MM.1S (cell line): ENCODE measurements around the gene CCDC18.

ENCODE experiments used
- DNase-seq: peaks from one replicate; pipeline ENCODE4 v3.0.0-alpha.2; 2015
- H2AFZ ChIP-seq: fragments of 300-600 bp; sonication (generic); 2 replicates; pipeline ENCODE4 v1.6.0; 2016; ENCODE audit warnings: antibody characterized with exemption, low read length
- H3F3A ChIP-seq: fragments of 300-600 bp; sonication (generic); 2 replicates; pipeline ENCODE4 v1.6.1; 2016; ENCODE audit warnings: mild to moderate bottlenecking, antibody characterized with exemption, low read length, moderate library complexity, mixed read lengths; ENCODE audit not compliant: insufficient read depth
- H3K27ac ChIP-seq: fragments of 300-600 bp; sonication (generic); 2 replicates; pipeline ENCODE4 v1.5.1; 2016; ENCODE audit warnings: mild to moderate bottlenecking, low read length
- H3K27me3 ChIP-seq: fragments of 300-600 bp; sonication (generic); replicated peaks from 2 replicates; pipeline ENCODE4 v1.6.0; 2016; ENCODE audit warnings: low read length; ENCODE audit not compliant: insufficient read depth
- H3K36me3 ChIP-seq: fragments of 300-600 bp; sonication (generic); replicated peaks from 2 replicates; pipeline ENCODE4 v1.6.1; 2016; ENCODE audit warnings: mild to moderate bottlenecking, low read length, mixed read lengths; ENCODE audit not compliant: insufficient read depth
- H3K4me1 ChIP-seq: fragments of 300-600 bp; sonication (generic); 2 replicates; pipeline ENCODE4 v1.6.1; 2016; ENCODE audit warnings: low read length, mixed read lengths
- H3K4me2 ChIP-seq: fragments of 300-600 bp; sonication (generic); 2 replicates; pipeline ENCODE4 v1.6.0; 2016; ENCODE audit warnings: low read depth, low read length
- H3K4me3 ChIP-seq: fragments of 300-600 bp; sonication (generic); 2 replicates; pipeline ENCODE4 v1.5.1; 2016; ENCODE audit warnings: low read length, mixed read lengths
- H3K79me2 ChIP-seq: fragments of 300-600 bp; sonication (generic); 2 replicates; pipeline ENCODE4 v1.6.1; 2016; ENCODE audit warnings: mixed run types, low read length, mixed read lengths
- H3K9ac ChIP-seq: fragments of 300-600 bp; sonication (generic); 2 replicates; pipeline ENCODE4 v1.6.1; 2016; ENCODE audit warnings: low read length, mixed read lengths
- H3K9me2 ChIP-seq: fragments of 300-600 bp; sonication (generic); replicated peaks from 2 replicates; pipeline ENCODE4 v1.6.1; 2016; ENCODE audit warnings: mild to moderate bottlenecking, low read length, mixed read lengths; ENCODE audit not compliant: insufficient read depth
- H3K9me3 ChIP-seq: fragments of 300-600 bp; sonication (generic); replicated peaks from 2 replicates; pipeline ENCODE4 v1.6.1; 2016; ENCODE audit warnings: mild to moderate bottlenecking, low read length, mixed read lengths; ENCODE audit not compliant: insufficient read depth
- H4K20me1 ChIP-seq: fragments of 300-600 bp; sonication (generic); 2 replicates; pipeline ENCODE4 v1.6.1; 2016; ENCODE audit warnings: mild to moderate bottlenecking, low read length, moderate library complexity, mixed read lengths; ENCODE audit not compliant: insufficient read depth
- CTCF ChIP-seq: fragments of 300-600 bp; sonication (generic); IDR thresholded peaks from 2 replicates; pipeline ENCODE4 v1.5.1; 2016; ENCODE audit warnings: antibody characterized with exemption, low read length, mixed read lengths
- EZH2 ChIP-seq: fragments of 300-600 bp; sonication (generic); optimal IDR thresholded peaks from 2 replicates; pipeline ENCODE3; 2017; ENCODE audit warnings: low read depth, mild to moderate bottlenecking, antibody characterized with exemption, low read length, mixed read lengths
- EZH2phosphoT487 ChIP-seq: fragments of 300-600 bp; sonication (generic); IDR thresholded peaks from 2 replicates; pipeline ENCODE4 v1.6.1; 2018; ENCODE audit warnings: antibody characterized with exemption, low read length

Gene CCDC18

GRCh38 chr1:93296555-93297154 lies 116.1 kb downstream of the CCDC18 start:
- Histone ChIP-seq H3K79me2 (no peaks in the 10 kb centered on the region), H3K9me2 (no peaks in the 10 kb centered on the region), H3K36me3 (no peaks in the 10 kb centered on the region), H3F3A (no peaks in the 10 kb centered on the region), H4K20me1 (no peaks in the 10 kb centered on the region), H2AFZ (no peak overlapping the region), H3K27ac (no peak overlapping the region), H3K4me3 (no peak overlapping the region), H3K4me1 (no peaks in the 10 kb centered on the region), H3K27me3 (no peaks in the 10 kb centered on the region), H3K4me2 (no peak overlapping the region), H3K9me3 (no peaks in the 10 kb centered on the region), H3K9ac (no peak overlapping the region)
- DNase-seq: no peak
- TF ChIP-seq EZH2: no peak
- TF ChIP-seq CTCF: no peak
- TF ChIP-seq EZH2phosphoT487: no peak

- TF ChIP-seq EZH2phosphoT487 (no peak), CTCF (no peak), EZH2 (no peak)
- Histone ChIP-seq H3K9me2 (no peaks in the 10 kb centered on the region), H3K9ac (no peak overlapping the region), H3F3A (no peaks in the 10 kb centered on the region), H3K27ac (no peak overlapping the region), H3K79me2 (no peaks in the 10 kb centered on the region), H2AFZ (no peak overlapping the region), H4K20me1 (no peaks in the 10 kb centered on the region), H3K9me3 (no peaks in the 10 kb centered on the region), H3K27me3 (no peaks in the 10 kb centered on the region), H3K4me2 (no peak overlapping the region), H3K4me3 (no peak overlapping the region), H3K4me1 (no peaks in the 10 kb centered on the region), H3K36me3 (no peaks in the 10 kb centered on the region)
- no peak for DNase-seq
These were observed 120.6 kb downstream of the CCDC18 start for GRCh38 chr1:93301131-93301530.

GRCh38 chr1:93302078-93302477 lies 121.6 kb downstream of the CCDC18 start:
- Histone ChIP-seq H3K9ac (no peak overlapping the region), H3K27me3 (no peaks in the 10 kb centered on the region), H3K9me3 (no peaks in the 10 kb centered on the region), H3K4me3 (no peak overlapping the region), H3F3A (no peaks in the 10 kb centered on the region), H3K4me1 (no peaks in the 10 kb centered on the region), H4K20me1 (no peaks in the 10 kb centered on the region), H3K4me2 (no peak overlapping the region), H3K9me2 (no peaks in the 10 kb centered on the region), H3K79me2 (no peaks in the 10 kb centered on the region), H2AFZ (no peak overlapping the region), H3K27ac (no peak overlapping the region), H3K36me3 (no peaks in the 10 kb centered on the region)
- TF ChIP-seq EZH2 (no peak), EZH2phosphoT487 (no peak), CTCF (no peak)
- no peak for DNase-seq
